Mesodermal cell (in vitro differentiated cells): ENCODE measurements around the gene P4HA2.

Experiments used
- H3K27ac ChIP-seq: 2 replicates; pipeline ENCODE4 v1.7.0; 2013; ENCODE audit warnings: mild to moderate bottlenecking, low read depth, low read length, moderate library complexity; ENCODE audit not compliant: severe bottlenecking
- H3K36me3 ChIP-seq: 2 replicates; pipeline ENCODE4 v1.7.1; 2013; ENCODE audit warnings: mild to moderate bottlenecking, low read length, moderate library complexity; ENCODE audit not compliant: control insufficient read depth, insufficient read depth
- H3K4me1 ChIP-seq: one replicate; pipeline ENCODE4 v1.7.1; 2013; ENCODE audit warnings: mild to moderate bottlenecking, low read length; ENCODE audit not compliant: insufficient read depth, control insufficient read depth, poor library complexity, severe bottlenecking
- H3K4me3 ChIP-seq: 2 replicates; pipeline ENCODE4 v1.7.0; 2013; ENCODE audit warnings: low read length, control low read depth, mild to moderate bottlenecking; ENCODE audit not compliant: insufficient read depth, poor library complexity, severe bottlenecking; ENCODE audit errors: extremely low read depth
- H3K9me3 ChIP-seq: 2 replicates; pipeline ENCODE4 v1.7.1; 2013; ENCODE audit warnings: mild to moderate bottlenecking, low read length, moderate library complexity; ENCODE audit not compliant: control insufficient read depth
- WGBS, 2 experiments: methylation state at CpG; one replicate each; pipeline ENCODE4 v1.1.5; 2013; ENCODE audit warnings: missing lambda C conversion rate in 2 of 2; ENCODE audit not compliant: insufficient coverage in 2 of 2; 5-methylcytosine and 5-hydroxymethylcytosine counted together

Gene P4HA2

GRCh38 chr5:132228241-132229035 lies 785 bp upstream of the P4HA2 start:
- Histone ChIP-seq H3K27ac (peak overlapping the region; percentile 45), H3K36me3 (no peaks in the 10 kb centered on the region), H3K4me1 (peaks cover 7% of the 10 kb centered on the region), H3K4me3 (peak overlapping the region; percentile 65), H3K9me3 (no peaks in the 10 kb centered on the region)
- 84 to 85% methylated on average over 19 to 22 of the region's 27 CpGs for WGBS, 2 experiments

- Histone ChIP-seq H3K4me1 (peaks cover 7% of the 10 kb centered on the region), H3K36me3 (no peaks in the 10 kb centered on the region), H3K4me3 (peak overlapping the region; percentile 65), H3K27ac (peak overlapping the region; percentile 45), H3K9me3 (no peaks in the 10 kb centered on the region)
- WGBS, 2 experiments: 1 to 2% methylated on average over 8 to 13 of the region's 13 CpGs
These were observed 493 bp downstream of the P4HA2 start for GRCh38 chr5:132227235-132227484.

GRCh38 chr5:132226516-132227234 lies 978 bp downstream of the P4HA2 start:
- H3K9me3 ChIP-seq: no peaks in the 10 kb centered on the region
- peak overlapping the region; percentile 65 for H3K4me3 ChIP-seq
- no peak overlapping the region for H3K27ac ChIP-seq
- 71 to 72% methylated on average over 21 to 23 of the region's 23 CpGs for WGBS, 2 experiments
- peaks cover 7% of the 10 kb centered on the region for H3K4me1 ChIP-seq
- H3K36me3 ChIP-seq: no peaks in the 10 kb centered on the region

- H3K4me1 ChIP-seq: peaks cover 7% of the 10 kb centered on the region
- H3K9me3 ChIP-seq: no peaks in the 10 kb centered on the region
- no peak overlapping the region for H3K4me3 ChIP-seq
- H3K36me3 ChIP-seq: no peaks in the 10 kb centered on the region
- H3K27ac ChIP-seq: no peak overlapping the region
- WGBS, 2 experiments: 84 to 88% methylated on average over 10 to 11 of the region's 13 CpGs
These were observed 2.3 kb downstream of the P4HA2 start for GRCh38 chr5:132225165-132226032.

GRCh38 chr5:132224716-132225115 lies 2.9 kb downstream of the P4HA2 start:
- WGBS, 2 experiments: 83 to 100% methylated on average over 1 of the region's 1 CpG
- no peaks in the 10 kb centered on the region for H3K9me3 ChIP-seq
- no peak overlapping the region for H3K4me3 ChIP-seq
- no peak overlapping the region for H3K27ac ChIP-seq
- no peaks in the 10 kb centered on the region for H3K36me3 ChIP-seq
- H3K4me1 ChIP-seq: peaks cover 7% of the 10 kb centered on the region

GRCh38 chr5:132223861-132224260 lies 3.8 kb downstream of the P4HA2 start:
- no peak overlapping the region for H3K4me3 ChIP-seq
- 83% methylated on average over 2 of the region's 2 CpGs for WGBS, 2 experiments

GRCh38 chr5:132222649-132223038 lies 5.0 kb downstream of the P4HA2 start:
- 100% methylated on average over 1 to 2 of the region's 3 CpGs for WGBS, 2 experiments
- no peak overlapping the region for H3K27ac ChIP-seq
- H3K4me3 ChIP-seq: no peak overlapping the region
- peaks cover 7% of the 10 kb centered on the region for H3K4me1 ChIP-seq
- H3K36me3 ChIP-seq: peaks cover 5% of the 10 kb centered on the region
- no peaks in the 10 kb centered on the region for H3K9me3 ChIP-seq

More at GRCh38 chr5:132223861-132224260, 3.8 kb downstream of the P4HA2 start:
- Histone ChIP-seq H3K9me3 (no peaks in the 10 kb centered on the region), H3K4me1 (peaks cover 7% of the 10 kb centered on the region), H3K27ac (no peak overlapping the region), H3K36me3 (no peaks in the 10 kb centered on the region)

- 88 to 93% methylated on average over 6 of the region's 7 CpGs for WGBS, 2 experiments
- Histone ChIP-seq H3K27ac (no peak overlapping the region), H3K9me3 (no peaks in the 10 kb centered on the region), H3K4me3 (no peak overlapping the region), H3K4me1 (peaks cover 7% of the 10 kb centered on the region), H3K36me3 (peaks cover 11% of the 10 kb centered on the region)
These were observed 5.6 kb downstream of the P4HA2 start for GRCh38 chr5:132221781-132222648.

- H3K27ac ChIP-seq: no peak overlapping the region
- 85 to 95% methylated on average over 2 of the region's 2 CpGs for whole genome bisulfite sequencing, 2 experiments
- H3K4me3 ChIP-seq: no peak overlapping the region
- peaks cover 3% of the 10 kb centered on the region for H3K4me1 ChIP-seq
- no peaks in the 10 kb centered on the region for H3K9me3 ChIP-seq
- H3K36me3 ChIP-seq: peaks cover 15% of the 10 kb centered on the region
These were observed 7.2 kb downstream of the P4HA2 start for GRCh38 chr5:132220491-132220890.

- H3K27ac ChIP-seq: no peak overlapping the region
- no peak overlapping the region for H3K4me3 ChIP-seq
- H3K9me3 ChIP-seq: no peaks in the 10 kb centered on the region
- no peaks in the 10 kb centered on the region for H3K4me1 ChIP-seq
- H3K36me3 ChIP-seq: peaks cover 15% of the 10 kb centered on the region
- WGBS, 2 experiments: 100% methylated on average over 1 of the region's 1 CpG; no CpG with 5 or more reads in 1 of the 2 experiments
These were observed 7.7 kb downstream of the P4HA2 start for GRCh38 chr5:132219981-132220380.
